NCI-H1436 (cell line): ENCODE results near the gene GLCE.
"Not testable (repeated sequence)": the region's sequence is repeated elsewhere in the genome, so short reads cannot be mapped to it uniquely, and the experiment has no call there.

Experiments
- DNase-seq: peaks from one replicate; lab custom pipeline; 2025; lab: John Stamatoyannopoulos, UW

Gene GLCE

DNA sequence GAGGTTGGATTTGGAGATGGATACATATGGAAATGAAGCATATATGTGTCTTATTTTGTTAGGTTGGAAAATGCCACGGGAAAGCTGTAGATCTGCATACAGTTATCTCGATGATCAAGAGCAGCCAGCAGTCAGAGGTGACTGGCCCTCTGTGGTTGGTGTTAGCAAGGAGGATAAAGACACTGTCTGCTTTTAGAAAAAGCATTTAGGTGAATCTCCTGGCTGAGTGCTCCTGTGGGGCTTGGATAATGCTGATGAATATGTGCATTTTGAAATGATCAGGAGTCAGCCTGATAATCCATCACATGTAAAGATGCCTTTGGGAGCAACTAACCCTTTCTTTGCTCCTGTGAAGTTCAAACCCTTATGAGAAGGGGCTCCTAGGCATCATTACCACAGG is 24.9 kb upstream of the GLCE start:
- DNase-seq: no peak

DNA sequence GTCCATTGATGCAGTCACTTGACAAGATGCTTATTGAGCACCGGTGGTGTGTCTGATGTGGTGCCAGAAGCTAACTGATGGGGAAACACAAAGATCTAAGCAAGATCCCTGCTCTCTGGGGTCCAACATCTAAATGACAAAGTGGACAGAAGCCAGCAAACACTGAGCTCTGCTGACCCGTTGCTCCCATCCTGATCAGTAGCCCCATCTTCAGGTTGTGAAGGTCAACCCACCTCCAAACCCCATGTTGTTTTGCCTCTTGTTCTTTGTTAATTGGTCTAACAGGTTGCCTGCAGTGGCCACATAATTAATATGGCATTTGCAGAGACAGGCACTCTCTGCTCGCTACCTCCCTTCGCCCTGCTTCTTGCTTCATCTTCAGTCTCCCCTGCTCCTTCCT is 21.5 kb upstream of the GLCE start:
- no peak for DNase-seq

DNA sequence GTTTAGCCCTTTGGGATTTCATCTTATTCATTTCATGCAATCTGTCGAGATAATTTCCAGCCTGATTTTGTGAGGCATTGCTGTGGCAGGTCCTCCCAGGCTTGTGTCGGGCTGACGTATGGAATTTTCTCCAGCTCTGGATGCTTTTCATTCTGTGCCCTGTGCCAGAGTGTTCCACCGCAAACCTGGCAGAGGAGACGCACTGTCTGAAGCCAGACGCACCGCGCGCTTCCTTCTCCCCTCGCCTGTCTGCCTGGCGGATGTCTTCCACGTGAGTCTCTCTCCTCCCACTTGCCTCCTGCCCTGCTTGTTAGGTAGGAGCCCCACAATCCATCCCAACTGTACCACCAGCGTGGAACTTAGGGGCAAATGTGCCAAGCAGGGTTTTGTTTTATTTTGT is 20.1 kb upstream of the GLCE start:
- no peak for DNase-seq

DNA sequence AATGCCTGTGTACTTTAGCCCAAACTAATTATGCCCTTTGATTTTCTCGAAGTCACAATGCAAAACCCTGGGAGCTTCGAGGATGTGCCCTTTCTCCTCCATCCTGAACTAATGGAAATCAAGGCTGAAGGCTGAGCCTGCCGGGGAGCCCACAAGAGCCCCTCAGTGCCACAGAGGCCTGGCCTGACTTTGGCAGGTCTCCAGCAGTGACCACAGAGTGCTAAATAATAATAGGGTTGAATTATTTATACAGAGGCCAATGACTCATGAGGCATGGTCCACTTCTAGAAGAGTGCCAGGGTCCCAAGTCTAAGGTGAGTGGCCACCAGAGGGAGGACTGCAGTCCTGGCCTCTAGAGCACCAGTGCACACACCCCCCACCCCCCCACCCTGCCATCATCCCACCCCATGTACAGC is 19.1 kb upstream of the GLCE start:
- no peak for DNase-seq

DNA sequence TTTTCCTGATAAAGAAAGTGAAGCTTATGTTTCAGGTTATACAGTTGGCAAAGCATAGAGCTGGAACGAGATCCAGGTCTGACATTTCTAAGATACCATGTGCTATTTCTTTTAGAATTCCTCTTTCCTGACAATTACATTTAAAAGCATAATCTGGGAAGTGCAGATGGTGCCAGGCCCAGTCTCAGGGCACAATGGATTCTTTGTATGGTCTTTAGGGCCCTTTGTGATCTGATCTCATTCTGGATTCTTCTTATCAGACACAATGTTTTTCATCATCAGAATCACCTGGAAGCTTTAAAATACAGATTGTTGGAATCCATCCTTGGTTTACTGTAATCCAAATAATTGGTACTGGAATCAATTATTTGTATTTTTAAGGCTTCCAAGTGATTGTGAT is 18.6 kb upstream of the GLCE start:
- DNase-seq: no peak

DNA sequence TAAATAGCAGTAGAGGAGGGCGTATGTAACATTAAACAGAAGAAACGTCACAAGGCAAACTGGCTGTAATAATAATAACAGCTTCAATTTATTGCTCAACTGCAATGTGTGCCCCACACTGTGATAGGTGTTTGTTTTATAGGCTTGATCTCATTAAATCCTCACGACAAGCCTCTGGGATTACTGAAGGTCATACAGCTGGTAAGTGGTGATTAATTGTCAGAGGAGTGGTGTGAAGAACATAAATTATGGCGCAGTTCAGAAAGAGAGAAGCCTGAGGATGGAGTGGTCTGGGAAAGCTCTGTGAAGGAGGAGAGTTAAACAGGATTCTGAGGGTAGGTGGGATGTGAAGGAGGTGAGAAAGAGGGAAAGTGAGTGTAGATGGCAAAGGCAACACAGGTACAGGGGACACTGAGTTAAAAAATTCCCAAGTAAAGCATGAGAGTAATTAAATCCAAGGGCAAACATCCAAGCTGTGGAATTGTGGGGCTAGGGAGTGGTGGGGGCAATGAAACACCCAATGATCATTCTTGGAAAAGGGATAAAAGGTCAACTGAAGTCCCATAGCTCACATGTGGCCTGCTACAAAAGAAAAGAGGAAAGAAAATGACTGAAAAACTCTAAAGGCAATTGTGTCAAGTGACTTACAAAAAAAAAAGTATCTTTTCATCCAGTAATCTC is 16.5 kb upstream of the GLCE start:
- peak; percentile 13 for DNase-seq

DNA sequence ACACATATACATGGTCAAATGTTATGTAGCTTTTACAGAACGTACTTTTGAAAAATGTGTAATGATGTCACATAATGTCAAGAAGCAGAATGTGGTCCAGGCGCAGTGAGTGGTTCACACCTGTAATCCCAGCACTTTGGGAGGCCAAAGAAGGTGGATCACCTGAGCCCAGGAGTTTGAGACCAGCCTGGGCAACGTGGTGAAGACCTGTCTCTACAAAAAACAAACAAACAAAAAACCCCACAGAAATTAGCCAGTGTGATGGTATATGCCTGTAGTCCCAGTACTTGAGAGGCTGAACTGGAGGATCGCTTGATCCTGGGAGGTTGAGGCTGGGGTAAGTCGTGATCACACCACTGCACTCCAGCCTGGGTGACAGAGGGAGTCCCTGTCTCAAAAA is 15.9 kb upstream of the GLCE start:
- no peak for DNase-seq

DNA sequence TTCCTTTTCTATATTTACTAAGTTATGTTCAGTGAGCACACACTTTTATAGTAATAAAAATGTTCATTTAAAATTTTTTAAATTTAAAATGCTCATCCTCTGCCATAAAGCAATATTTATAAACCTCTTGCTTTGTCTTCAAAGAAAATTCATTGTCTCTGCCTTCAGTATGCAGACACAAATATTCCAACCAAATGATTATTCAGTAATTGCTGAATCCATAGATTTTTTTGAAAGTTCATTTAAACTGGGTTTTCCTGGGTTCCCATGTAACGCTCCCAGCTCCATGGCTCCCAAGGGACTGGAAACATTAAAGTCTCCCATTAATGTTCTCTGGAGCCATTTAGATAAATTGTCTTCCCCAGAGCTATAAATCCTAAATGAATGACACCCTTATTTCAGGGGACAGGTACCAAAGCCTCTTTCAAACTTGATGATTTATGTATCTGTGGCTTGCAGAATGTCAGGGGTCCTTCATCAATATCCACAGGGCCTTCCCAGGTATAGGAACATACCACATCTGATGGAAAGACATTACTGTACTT is 15.2 kb upstream of the GLCE start:
- no peak for DNase-seq

DNA sequence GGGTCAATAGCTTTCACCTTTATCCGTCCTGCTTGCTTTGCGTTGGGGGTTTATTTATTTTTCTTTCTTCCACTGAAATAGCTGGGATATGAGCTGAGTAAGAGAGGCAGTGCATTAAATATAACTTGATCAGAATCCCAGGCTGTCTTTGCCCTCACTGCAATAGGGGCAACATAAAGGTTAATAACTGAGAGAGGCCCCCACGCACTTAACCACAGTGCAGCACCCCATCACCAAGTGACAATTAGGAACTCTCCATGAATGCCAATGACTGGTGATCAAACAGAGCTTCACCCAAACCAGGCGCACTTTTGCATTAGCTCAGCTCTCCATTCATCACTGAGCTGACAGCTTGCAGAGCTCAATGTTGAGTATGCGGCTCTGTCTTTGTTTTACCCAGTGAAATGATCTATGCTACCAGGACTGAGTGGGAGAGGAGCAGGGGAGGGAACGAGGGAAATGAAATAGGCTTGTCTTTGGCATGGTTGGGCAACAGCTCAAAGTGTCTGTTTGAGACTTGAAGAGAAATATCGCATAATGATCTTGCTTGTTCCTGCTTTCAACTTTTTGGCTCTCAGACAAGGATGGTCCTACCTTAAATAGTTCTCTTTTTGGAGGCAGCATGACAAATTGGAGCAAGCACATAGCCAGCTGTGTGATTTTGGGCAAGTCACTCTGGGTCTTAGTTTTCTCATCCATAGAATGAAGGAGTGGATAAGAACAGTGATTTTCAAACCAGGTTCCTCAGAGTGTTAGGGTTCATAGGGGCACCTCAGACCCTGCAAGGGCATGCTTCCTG is 14.5 kb upstream of the GLCE start:
- DNase-seq: peak; percentile 21

DNA sequence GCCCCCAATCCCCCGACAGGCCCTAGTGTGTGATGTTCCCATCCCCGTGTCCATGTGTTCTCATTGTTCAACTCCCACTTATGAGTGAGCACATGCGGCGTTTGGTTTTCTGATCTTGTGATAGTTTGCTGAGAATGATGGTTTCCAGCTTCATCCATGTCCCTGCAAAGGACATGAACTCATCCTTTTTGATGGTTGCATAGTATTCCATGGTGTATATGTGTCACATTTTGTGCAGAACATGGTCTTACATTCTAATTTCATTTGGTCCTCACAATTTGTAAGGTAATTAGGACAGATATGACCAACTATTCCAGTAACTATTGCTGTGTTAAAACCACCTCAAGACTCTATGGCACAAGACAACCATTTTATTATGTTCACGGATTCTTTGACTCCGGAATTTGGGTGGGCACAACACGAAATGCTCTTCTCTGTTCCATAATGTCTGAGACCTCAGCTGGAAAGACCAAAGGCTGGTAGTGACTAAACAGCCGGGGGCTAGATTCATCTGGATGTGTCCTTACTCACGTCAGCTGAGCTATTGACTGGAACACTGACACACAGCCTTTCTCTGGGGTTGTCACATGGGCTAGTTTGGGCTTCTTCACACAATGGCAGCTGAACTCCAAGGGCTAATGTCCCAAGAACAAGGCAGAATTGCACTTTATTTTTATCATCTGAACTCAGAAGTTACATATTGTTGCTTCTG is 13.6 kb upstream of the GLCE start:
- DNase-seq: no peak

DNA sequence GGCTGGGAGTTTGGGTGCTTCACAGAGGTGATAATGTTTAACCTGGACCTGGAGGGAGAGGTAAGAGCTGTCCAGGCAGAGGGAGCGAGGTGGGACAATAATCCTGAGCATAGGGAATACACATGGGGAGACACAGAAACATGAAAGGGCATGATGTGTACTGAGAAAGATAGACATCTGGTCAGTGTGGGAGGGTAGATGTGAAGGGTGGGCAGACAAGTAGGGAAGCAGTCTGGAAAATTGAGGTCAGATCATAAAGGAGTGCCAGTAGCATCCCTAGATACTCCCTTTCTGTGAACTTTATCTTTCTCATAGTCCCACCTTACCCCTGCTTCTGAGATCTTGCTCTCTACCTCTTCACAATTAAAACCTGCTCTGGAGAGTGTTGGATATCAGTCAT is 12.0 kb upstream of the GLCE start:
- no peak for DNase-seq

DNA sequence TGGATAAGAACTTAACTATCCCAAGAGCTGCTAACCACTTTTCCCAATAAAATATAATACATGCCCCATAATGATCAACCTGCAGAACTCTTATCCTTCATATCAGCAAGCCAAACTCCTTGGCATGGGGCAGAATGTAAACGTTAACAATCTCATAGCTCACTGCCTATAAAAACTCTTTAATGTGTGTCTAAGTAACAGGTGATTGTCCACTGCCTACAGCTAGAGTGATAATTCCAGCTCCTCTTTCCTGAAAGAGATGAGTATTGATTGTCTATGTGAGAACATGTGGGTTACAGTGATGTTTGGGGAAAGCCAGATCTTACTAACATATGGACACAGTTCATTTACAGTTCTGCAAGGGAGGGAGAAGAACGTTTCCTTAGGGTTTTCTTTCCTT is 11.3 kb upstream of the GLCE start:
- DNase-seq: no peak

DNA sequence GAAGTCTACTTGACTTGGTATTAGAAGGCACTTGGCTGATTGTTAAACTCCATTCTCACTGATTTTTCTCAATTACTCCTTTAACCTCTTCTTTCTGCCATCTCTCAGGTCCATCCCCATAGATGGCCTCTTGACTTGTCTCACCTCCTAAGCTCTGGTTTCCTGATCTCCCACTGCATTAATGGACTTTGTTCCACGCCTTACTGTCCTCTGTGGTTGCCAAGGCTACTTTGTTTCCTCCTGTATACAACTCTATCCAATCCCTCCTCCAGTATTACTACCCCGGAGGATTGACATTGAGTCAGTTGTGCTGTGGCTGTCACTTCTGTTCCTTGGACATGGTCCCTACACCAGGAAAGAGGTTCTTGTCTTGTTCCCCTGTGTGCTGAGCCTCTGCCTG is 10.6 kb upstream of the GLCE start:
- DNase-seq: no peak

DNA sequence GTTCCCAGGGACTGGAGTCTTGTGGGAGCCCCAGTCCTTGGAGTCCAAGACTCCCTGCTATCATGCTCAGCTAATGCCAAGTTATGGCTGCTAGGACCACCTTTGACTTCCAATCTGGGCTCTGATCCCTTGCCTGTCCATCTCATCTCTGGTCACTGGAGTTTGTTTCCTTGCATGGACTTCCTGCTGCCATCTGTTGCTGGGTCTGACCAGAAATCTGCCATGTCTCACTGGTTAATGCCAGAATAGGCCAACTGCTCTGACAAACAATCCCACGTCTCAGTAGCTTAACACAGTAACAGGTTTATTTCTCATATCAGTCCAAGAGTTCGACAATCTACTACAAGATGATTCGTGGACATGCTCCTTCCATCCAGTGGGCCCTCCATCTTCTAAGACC is 10.1 kb upstream of the GLCE start:
- DNase-seq: no peak

DNA sequence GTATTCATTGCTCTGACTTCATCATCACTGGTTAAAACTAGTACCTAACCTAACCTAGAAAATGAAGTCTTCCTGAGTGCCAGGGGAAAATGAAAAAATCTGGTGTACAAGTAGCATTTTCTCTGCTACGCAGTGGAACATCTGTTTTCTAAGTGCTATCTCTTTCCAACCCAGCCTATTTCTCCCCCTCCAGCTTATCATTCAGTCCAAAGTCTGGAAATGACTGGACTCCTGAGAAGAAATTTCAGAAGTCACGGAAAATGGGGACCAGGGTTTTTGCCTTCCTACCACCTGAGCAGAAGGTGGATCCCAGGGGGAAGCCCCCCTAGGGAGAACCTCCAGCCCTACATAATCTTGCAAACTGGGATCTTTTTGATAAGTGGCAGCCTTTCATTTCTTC is 9.6 kb upstream of the GLCE start:
- no peak for DNase-seq

DNA sequence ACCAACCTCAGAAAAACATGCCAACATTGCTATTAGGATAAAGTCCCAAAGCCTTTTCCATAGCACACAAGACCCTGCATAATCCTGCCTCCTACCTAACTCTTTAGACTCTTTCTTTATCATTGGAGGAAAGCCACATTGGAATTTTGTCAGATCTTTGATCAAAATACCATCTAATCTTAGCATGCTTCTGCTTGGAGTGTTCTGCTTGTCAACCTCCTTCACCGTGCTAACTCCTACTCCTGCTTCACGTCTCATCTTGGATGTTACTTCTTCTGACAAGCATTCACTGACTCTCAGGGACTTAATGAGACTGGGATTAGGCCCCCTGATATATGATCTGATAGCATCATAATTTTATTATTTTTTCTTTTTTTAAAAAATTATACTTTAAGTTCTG is 7.4 kb upstream of the GLCE start:
- no peak for DNase-seq

DNA sequence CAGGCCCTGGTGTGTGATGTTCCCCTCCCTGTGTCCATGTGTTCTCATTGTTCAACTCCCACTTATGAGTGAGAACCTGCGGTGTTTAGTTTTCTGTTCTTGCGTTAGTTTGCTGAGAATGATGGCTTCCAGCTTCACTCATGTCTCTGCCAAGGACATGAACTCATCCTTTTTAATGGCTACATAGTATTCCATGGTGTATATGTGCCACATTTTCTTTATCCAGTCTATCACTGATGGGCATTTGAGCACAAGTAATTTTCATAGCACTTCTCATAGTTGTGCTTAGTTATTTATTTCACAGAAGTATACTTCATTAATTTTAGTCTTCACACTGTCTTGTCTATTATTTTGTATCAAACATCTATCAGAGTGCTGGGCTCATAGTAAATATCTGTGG is 6.8 kb upstream of the GLCE start:
- not testable (repeated sequence) for DNase-seq

DNA sequence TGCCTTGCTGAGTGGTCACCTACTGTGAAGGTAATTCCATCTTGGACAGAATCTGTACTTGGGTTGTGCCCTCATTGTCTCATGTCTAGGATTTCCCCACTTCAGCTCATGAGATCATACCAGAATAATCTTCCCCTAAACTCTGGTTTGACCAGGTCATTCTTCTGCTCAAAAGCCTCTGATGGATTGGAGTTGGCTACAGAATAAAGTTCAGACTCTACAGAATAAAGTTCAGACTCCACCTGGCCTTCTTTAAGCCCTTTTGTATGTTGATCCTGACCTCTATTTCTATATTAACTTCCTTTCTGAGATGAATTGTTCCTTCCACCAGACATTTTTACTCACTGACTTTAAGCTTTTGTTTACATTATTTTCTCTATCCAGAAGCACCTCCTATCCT is 6.4 kb upstream of the GLCE start:
- no peak for DNase-seq

DNA sequence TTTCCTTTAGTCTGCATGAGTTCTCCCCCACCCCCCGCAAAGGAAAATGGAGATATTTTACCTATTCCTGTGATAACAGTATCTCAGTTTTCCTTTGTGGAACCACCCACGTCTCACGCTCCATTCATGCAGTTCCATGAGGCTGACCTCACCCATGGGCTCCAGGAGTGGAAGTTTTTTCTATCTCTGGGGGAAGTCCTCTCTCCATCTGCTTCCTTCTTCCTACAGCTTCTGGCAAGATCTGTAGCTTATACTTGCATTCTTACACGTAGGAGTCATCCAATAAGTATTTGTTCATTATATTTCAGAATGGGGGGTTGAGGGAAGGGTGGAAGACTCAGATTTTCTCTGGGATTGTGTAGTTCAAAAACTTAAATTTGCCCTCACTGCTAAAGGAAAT is 5.8 kb upstream of the GLCE start:
- DNase-seq: no peak

DNA sequence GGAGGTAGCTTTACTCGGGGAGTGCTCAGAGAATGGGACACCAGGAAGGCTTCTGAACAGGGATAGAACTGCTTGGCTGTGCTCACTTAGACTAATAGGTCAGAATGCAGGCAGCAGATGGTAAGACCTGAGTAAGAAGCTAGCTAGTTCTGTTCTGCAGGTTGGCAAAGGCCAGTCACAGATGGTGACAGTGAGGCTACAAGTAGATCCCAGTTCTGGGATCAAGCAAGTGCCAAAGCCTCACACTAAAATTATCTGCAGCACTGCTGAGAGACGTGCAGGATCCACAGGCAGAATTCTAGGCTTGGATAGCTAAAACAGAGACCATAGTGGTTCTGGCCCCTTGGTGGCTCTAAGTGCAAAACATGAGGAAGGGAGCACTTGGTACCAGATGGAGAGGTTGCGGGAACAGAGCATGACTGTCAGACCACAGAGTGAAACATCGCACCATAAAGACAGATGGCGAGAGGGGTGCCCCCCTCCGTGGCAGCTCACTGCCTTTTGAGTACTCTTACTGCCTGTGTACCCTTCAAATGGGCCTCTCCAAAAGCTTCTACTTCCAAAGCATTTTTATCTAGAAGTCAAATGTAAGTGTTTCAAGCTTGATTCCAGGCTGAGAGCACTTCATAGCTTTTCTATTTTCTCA is 3.6 kb upstream of the GLCE start:
- DNase-seq: no peak

DNA sequence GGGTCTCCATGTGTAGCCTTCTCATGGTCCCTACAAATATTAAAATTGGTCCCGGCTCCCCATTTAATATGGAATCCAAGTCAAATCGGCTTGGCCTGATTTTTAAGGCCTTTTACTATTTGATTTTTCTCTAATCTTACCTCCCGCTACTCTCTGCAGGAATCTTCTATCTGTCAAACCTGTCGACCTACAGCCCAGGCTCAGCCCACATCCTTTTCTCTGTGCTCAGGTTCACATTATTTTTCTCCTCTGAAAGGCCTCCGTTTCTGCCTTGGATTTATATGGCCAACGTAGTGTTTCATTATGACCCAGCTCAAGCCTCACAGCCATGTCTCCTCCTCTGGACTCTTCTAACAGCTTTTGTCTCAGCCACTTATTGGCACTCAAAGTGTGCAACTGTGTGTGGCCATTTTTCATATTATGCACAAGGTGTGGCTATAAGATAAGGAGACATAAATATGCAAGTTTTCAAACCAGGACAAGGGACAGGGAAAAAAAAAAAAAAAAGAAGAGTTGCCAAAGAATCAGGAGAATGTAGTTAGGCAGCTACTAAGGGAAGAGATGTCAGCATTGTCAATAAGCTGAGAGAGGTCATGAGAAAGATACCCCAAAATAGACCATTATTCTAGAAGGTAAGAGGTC is 2.1 kb upstream of the GLCE start:
- DNase-seq: no peak

DNA sequence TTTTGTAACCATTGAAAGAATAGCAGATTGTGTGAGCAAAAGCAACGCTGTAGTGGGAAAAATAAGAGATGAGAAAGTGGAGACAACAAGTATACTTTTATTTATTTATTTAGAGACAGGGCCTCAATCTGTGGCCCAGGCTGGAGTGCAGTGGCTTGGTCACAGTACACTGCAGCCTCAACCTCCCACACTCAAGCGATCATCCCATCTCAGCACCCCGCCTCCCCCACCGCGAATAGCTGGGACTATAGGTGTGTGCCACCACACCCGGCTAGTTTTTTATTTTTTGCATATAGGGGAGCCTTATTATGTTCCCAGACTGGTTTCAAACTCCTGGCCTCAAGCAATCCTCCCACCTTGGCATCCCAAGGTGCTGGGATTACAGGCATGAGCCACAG is 1.6 kb upstream of the GLCE start:
- DNase-seq: no peak
